Coronary artery (tissue), 2 donors: ENCODE measurements around the gene VPS36.
"Not testable (repeated sequence)": the region's sequence is repeated elsewhere in the genome, so short reads cannot be mapped to it uniquely, and the experiment has no call there.

Experiments
- DNase-seq: peaks from one replicate; pipeline ENCODE4 v3.0.0-alpha.2; 2017; ENCODE audit warnings: low spot score
- H3K27ac ChIP-seq, 2 donors: fragments of 200-600 bp; sonication (generic); one replicate each; pipeline ENCODE4 v1.5.1; 2016 to 2019
- H3K4me3 ChIP-seq: fragments of 200-600 bp; sonication (generic); 2 replicates; pipeline ENCODE4 v1.5.1; 2016; ENCODE audit warnings: mild to moderate bottlenecking, moderate library complexity
- TF ChIP-seq, protein P1 (sequence below): fragments of 200-600 bp; sonication (generic); IDR thresholded peaks from one replicate; pipeline ENCODE4 v1.5.1; 2019; ENCODE audit warnings: antibody characterized with exemption

VPS36 gene

DNA sequence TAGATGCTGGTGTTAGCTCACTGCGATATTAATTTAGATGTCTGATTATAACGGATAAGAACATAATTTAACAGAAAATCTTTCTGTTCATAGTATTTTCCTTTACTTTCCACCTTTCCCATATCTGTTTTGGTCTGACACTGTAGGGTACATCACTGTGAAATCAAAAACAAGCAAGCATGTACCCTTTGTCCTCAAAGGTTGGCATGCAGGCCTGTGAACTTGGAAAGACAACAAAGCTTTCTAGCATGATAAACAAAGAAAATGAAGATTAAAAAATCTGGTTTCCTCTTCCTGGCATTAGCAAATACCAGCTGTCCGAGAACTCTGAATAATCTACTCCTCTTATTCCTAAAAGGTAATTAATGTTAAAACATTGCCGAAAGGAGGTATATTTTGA, 76.0 kb downstream of the VPS36 start:
- no peak overlapping the region for H3K27ac ChIP-seq
- H3K4me3 ChIP-seq: no peak overlapping the region
- TF ChIP-seq, protein P1, sequence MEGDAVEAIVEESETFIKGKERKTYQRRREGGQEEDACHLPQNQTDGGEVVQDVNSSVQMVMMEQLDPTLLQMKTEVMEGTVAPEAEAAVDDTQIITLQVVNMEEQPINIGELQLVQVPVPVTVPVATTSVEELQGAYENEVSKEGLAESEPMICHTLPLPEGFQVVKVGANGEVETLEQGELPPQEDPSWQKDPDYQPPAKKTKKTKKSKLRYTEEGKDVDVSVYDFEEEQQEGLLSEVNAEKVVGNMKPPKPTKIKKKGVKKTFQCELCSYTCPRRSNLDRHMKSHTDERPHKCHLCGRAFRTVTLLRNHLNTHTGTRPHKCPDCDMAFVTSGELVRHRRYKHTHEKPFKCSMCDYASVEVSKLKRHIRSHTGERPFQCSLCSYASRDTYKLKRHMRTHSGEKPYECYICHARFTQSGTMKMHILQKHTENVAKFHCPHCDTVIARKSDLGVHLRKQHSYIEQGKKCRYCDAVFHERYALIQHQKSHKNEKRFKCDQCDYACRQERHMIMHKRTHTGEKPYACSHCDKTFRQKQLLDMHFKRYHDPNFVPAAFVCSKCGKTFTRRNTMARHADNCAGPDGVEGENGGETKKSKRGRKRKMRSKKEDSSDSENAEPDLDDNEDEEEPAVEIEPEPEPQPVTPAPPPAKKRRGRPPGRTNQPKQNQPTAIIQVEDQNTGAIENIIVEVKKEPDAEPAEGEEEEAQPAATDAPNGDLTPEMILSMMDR: no peak
- DNase-seq: no peak

DNA sequence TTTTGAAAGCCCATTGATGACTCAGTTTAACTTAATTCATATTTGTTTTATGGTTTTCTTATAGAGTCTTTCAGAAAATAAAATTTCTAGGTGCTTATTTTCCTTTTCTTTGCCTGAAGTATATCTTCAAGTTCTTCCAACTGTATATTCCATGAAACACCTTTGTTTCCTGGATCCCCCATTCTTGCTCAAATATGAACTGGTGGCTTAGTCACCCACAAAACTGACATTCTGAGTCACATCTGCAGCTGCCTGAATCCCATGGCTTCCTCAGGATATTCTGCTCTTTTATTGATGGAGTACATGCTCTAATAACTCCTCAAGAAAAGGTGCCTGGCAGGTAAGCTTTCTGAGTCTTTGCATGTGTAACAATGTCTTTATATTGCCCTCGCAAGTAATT, 77.2 kb downstream of the VPS36 start:
- H3K27ac ChIP-seq, H3K4me3 ChIP-seq, DNase-seq: not testable (repeated sequence)

DNA sequence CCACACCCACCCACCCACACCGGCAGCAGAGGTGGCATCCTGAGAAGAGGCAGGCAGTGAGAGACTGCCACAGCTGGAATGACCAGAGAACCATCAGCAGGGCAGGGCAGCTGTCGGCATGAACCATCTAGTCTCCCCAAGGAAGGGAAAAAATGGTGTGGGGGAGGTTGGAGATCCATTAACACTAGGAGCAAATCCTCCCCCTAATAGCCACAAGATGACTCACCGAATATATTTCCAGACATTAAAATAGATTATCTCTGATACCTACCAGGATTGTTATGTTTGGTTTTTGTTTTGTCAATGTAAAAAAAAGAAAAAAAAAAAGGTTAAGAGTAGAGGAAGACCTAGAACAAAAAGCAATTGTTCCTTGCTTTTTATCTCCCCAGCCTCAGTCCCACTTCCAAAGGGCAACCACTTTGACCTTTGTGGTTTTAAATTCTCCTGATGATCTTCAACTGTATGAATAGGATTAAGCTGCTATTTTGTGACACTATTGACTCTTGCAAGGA, 78.6 kb downstream of the VPS36 start:
- Histone ChIP-seq H3K4me3 (no peak overlapping the region), H3K27ac (no peak overlapping the region)
- TF ChIP-seq, protein P1: no peak
- no peak for DNase-seq

DNA sequence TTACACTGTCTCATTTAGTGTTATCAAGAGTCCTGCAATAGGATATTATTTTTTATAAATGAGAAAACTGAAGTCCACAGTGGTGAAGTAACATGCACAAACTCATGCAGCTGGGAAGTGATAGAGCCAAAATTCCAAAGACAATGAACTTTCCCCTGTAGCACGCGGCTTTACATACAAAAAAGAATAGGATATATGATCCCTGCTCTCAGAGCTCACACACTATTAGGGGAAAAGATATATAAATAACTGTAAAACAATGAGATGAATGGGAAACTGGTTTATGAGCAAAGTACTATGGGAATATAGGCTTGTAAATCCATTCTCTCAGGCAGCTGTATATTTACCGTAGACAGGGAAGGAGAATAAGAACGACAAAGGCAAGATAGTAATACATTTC, 84.1 kb downstream of the VPS36 start:
- no peak for DNase-seq
- H3K27ac ChIP-seq: no peak overlapping the region
- no peak overlapping the region for H3K4me3 ChIP-seq
- TF ChIP-seq, protein P1: no peak
